ENCODE data around the gene ZNF765. TPM values are rescaled to one million over a fixed set of nuclear protein-coding genes. Genes with fewer than 3 reads are reported as not detected.

ZNF765 gene
- total RNA-seq, 1 experiment from 2014 or later: 6.7 TPM

DNA sequence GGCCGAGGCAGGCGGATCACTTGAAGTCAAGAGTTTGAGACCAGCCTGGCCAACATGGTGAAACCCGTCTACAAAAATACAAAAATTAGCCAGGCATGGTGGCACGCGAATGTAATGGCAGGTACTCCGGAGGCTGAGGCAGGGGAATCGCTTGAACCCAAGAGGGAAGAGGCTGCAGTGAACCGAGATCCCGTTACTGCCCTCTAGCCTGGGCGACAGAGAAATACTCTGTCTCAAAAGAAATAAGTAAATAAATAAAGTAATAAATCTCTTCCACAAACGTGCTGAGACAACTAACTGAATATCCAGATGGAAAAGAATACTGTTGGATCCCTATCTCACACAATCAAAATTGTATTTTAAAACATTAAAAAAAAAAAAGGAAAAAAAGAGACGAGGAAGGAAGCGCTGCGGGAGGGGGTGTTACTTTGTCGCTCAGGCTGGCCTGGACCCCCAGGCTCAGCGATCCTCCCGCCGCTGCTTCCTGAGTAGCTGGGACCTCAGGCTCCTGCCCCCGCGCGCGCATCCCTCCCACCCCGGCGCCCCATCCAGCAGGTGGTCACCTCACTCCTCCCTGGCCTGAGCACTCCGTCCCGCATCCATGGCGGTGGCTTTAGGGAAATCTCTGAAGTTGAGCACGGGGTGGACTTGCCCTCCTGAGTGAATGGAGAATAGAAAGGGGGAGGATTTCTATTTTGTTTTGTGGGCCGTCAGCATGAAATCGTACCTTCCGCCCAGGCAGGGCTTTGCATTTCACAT, 72.0 kb downstream of the ZNF765 start (continued):
- TF ChIP-seq ZBTB33 (IDR thresholded peaks at IDR 0.05; ENCODE audit: extremely low read depth, insufficient replicate concordance, low read length) (no peak), ZNF274 (IDR thresholded peaks at IDR 0.05; ENCODE audit: low read depth, low read length) (no peak), POLR2A (IDR thresholded peaks at IDR 0.05; ENCODE audit: borderline replicate concordance, extremely low read depth, insufficient read depth, insufficient read length) (no peak), CTCF (IDR thresholded peaks at IDR 0.05 in 2 of 3, conservative IDR thresholded peaks at IDR 0.05 in 1 of 3; ENCODE audit: borderline replicate concordance in 1 of 3, insufficient read depth in 1 of 3, low read depth in 2 of 3, low read length in 2 of 3) (no peak), RAD21 (IDR thresholded peaks at IDR 0.05; ENCODE audit: low read depth) (no peak), FOSL1 (IDR thresholded peaks at IDR 0.05; ENCODE audit: low read depth) (no peak)

DNA sequence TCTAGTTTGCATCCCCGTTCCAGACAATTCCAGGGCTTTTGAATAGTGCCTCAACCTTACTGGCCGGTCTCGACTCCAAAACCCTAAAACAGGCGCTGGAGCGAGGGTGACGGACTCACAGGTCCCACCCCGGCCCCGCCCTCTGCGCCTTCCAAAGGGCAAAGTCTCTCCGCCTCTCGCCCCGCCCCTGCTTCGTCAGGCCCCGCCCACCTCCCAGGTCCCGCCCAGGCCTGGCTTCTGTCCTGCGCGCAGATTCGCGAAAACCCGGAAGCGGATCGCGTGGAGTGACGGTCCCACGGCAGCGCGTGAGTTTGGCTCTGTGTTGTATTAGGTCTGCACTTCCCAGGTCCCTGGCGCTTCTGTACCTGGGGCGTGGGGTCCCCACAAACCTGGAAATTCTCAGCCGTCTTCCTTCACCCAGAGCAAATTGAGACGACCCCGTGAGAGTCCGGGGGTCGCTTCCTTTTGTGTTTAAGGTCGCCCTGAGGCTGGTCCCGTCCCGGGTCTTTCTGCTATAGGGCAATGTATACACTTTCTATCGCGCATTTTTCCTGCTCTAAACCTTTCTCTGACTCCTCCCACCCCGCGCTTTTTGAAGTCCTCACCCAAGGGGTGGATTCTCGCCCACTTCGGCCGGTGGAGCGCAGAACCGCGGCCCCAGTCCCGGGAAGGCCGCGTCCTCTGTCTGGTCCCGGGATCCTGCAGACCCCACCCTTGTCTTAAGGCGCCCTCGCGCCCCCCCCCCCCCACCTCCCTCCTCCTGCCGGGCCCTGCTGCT, 72.7 kb downstream of the ZNF765 start, which contains the start of gene ZNF813:
Gene ZNF813, plus strand, starts transcription at position 249 of the 778 bp plus-strand sequence. CDS start 16,090 bp downstream, outside the sequence.
- ChIA-PET CTCF (no interaction called here), RAD21 (ENCODE audit: low non-redundant PET in 1 of 2, low total read pairs in 2 of 2, uncharacterized antibody in 2 of 2, unreplicated experiment in 2 of 2) (no interaction called here)
- no peak for DNase-seq (ENCODE audit: low read depth, low spot score)
- TF ChIP-seq EZH2 (IDR thresholded peaks at IDR 0.05) (no peak), RAD21 (IDR thresholded peaks at IDR 0.05; ENCODE audit: low read depth) (no peak), CEBPB (IDR thresholded peaks at IDR 0.05; ENCODE audit: low read depth) (no peak), POLR2A (IDR thresholded peaks at IDR 0.05; ENCODE audit: borderline replicate concordance, extremely low read depth, insufficient read depth, insufficient read length) (no peak), ZFX (IDR thresholded peaks at IDR 0.05) (no peak), SIN3A (IDR thresholded peaks at IDR 0.05; ENCODE audit: low read depth) (no peak), MAX (IDR thresholded peaks at IDR 0.05) (no peak)
- TF ChIP-seq, protein P1, sequence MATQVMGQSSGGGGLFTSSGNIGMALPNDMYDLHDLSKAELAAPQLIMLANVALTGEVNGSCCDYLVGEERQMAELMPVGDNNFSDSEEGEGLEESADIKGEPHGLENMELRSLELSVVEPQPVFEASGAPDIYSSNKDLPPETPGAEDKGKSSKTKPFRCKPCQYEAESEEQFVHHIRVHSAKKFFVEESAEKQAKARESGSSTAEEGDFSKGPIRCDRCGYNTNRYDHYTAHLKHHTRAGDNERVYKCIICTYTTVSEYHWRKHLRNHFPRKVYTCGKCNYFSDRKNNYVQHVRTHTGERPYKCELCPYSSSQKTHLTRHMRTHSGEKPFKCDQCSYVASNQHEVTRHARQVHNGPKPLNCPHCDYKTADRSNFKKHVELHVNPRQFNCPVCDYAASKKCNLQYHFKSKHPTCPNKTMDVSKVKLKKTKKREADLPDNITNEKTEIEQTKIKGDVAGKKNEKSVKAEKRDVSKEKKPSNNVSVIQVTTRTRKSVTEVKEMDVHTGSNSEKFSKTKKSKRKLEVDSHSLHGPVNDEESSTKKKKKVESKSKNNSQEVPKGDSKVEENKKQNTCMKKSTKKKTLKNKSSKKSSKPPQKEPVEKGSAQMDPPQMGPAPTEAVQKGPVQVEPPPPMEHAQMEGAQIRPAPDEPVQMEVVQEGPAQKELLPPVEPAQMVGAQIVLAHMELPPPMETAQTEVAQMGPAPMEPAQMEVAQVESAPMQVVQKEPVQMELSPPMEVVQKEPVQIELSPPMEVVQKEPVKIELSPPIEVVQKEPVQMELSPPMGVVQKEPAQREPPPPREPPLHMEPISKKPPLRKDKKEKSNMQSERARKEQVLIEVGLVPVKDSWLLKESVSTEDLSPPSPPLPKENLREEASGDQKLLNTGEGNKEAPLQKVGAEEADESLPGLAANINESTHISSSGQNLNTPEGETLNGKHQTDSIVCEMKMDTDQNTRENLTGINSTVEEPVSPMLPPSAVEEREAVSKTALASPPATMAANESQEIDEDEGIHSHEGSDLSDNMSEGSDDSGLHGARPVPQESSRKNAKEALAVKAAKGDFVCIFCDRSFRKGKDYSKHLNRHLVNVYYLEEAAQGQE (IDR thresholded peaks at IDR 0.05; ENCODE audit: low read depth): no peak

More for the DNA sequence above, 72.7 kb downstream of the ZNF765 start, which contains the start of gene ZNF813:
- Histone ChIP-seq H3K27ac (ENCODE audit: low read depth, low read length) (no peak within 1 kb of the TSS), H3K4me3 (replicated peaks in 1 of 2; ENCODE audit: low read depth in 1 of 2, low read length in 2 of 2) (no peak within 1 kb of the TSS), H3K4me1 (ENCODE audit: control insufficient read depth in 1 of 2, insufficient read depth in 2 of 2, low read length in 2 of 2) (no peaks in the 10 kb centered on the region), H4K20me1 (ENCODE audit: insufficient read depth) (no peaks in the 10 kb centered on the region), H2AFZ (ENCODE audit: low read depth, low read length, poor library complexity, severe bottlenecking) (no peak within 1 kb of the TSS), H3K36me3 (ENCODE audit: control insufficient read depth in 1 of 2, insufficient read depth in 2 of 2, low read length in 2 of 2) (no peaks in the 10 kb centered on the region), H3K9me2 (ENCODE audit: insufficient read depth) (no peaks in the 10 kb centered on the region), H3K9me3 (ENCODE audit: control insufficient read depth in 1 of 2, insufficient read depth in 1 of 2, low read depth in 1 of 2, low read length in 2 of 2) (peaks cover 0 to 5% of the 10 kb centered on the region in 2 experiments; a peak in 1 of 4 replicates), H3K9ac (ENCODE audit: low read length) (no peak within 1 kb of the TSS), H3K79me2 (ENCODE audit: insufficient read depth, low read length) (no peaks in the 10 kb centered on the region), H3K4me2 (ENCODE audit: low read length) (no peak within 1 kb of the TSS), H3K27me3 (ENCODE audit: insufficient read depth, low read length) (no peaks in the 10 kb centered on the region)
- intact Hi-C loops (cut with micrococcal nuclease): no loop called here
- POLR2A ChIA-PET: no interaction called here
- ATAC-seq: no peak
- BruUV-seq (replicated peaks): no TSS peak

Measured in HCT116 (cell line).